WTC11 (cell line): ENCODE data around the gene CCND3. TPM values are rescaled to one million over a fixed set of nuclear protein-coding genes. Genes with fewer than 3 reads are reported as not detected.

Source experiments
- ATAC-seq: fragments of 200-7000 bp; cut with Tn5 transposase; 2 replicates; pipeline ENCODE4 v1.10.0; 2021; ENCODE audit warnings: mild to moderate bottlenecking, moderate library complexity
- CTCF ChIA-PET: fragments of 300-600 bp; sonication (Branson Sonifier 250); formaldehyde crosslinking; loops from one replicate; lab custom pipeline; 2021; ENCODE audit warnings: antibody characterized with exemption; lab: Charles Lee
- POLR2A ChIA-PET: fragments of 350-600 bp; sonication (Branson Sonifier 250); formaldehyde crosslinking; loops from one replicate; lab custom pipeline; 2021; ENCODE audit warnings: antibody characterized with exemption; lab: Charles Lee
- DNase-seq: peaks from one replicate; pipeline ENCODE4 v3.0.0; 2021; ENCODE audit warnings: low spot score
- H3K27ac Mint-ChIP-seq: 2 replicates; pipeline ENCODE4 v1.8.0; 2021; ENCODE audit warnings: mixed read lengths
- H3K27me3 Mint-ChIP-seq: 2 replicates; pipeline ENCODE4 v1.8.0; 2021; ENCODE audit warnings: low read depth, mild to moderate bottlenecking, moderate library complexity, mixed read lengths
- H3K36me3 Mint-ChIP-seq: 2 replicates; pipeline ENCODE4 v1.8.0; 2021; ENCODE audit warnings: mixed read lengths
- H3K4me1 Mint-ChIP-seq: 2 replicates; pipeline ENCODE4 v1.8.0; 2022; ENCODE audit warnings: mixed read lengths
- H3K4me3 Mint-ChIP-seq: 2 replicates; pipeline ENCODE4 v1.8.0; 2021; ENCODE audit warnings: mild to moderate bottlenecking, moderate library complexity, mixed read lengths
- H3K9me3 Mint-ChIP-seq: 2 replicates; pipeline ENCODE4 v1.8.0; 2021; ENCODE audit warnings: mixed read lengths
- ATF3 ChIP-seq: sonication (generic); formaldehyde crosslinking; conservative IDR thresholded peaks from 2 replicates; pipeline ENCODE4 v1.8.1; 2022; ENCODE audit warnings: mild to moderate bottlenecking, missing genetic modification reagents
- E2F5 ChIP-seq: sonication (generic); formaldehyde crosslinking; IDR thresholded peaks from 2 replicates; pipeline ENCODE4 v1.8.1; 2022; ENCODE audit warnings: mild to moderate bottlenecking, moderate library complexity, missing genetic modification reagents
- ERG ChIP-seq: fragments of 250-450 bp; sonication (Bioruptor Pico); IDR thresholded peaks from 2 replicates; pipeline ENCODE4 v1.8.0; 2021; ENCODE audit warnings: mild to moderate bottlenecking
- FOXJ3 ChIP-seq: sonication (generic); formaldehyde crosslinking; IDR thresholded peaks from 2 replicates; pipeline ENCODE4 v1.9.0; 2021; ENCODE audit warnings: missing genetic modification reagents, mild to moderate bottlenecking, borderline replicate concordance
- FOXK1 ChIP-seq: sonication (generic); formaldehyde crosslinking; IDR thresholded peaks from 2 replicates; pipeline ENCODE4 v1.8.0; 2022; ENCODE audit warnings: mild to moderate bottlenecking, moderate library complexity, missing genetic modification reagents
- FOXP4 ChIP-seq: sonication (generic); formaldehyde crosslinking; IDR thresholded peaks from 2 replicates; pipeline ENCODE4 v1.8.0; 2022; ENCODE audit warnings: mild to moderate bottlenecking, missing genetic modification reagents
- GRHL2 ChIP-seq: fragments of 250-450 bp; sonication (Bioruptor Pico); IDR thresholded peaks from 2 replicates; pipeline ENCODE4 v1.8.0; 2022; ENCODE audit warnings: mild to moderate bottlenecking, moderate library complexity; ENCODE audit not compliant: insufficient replicate concordance, severe bottlenecking
- GTF2I ChIP-seq: fragments of 250-450 bp; sonication (Bioruptor Pico); conservative IDR thresholded peaks from 2 replicates; pipeline ENCODE4 v1.4.0; 2021; ENCODE audit warnings: mild to moderate bottlenecking
- MXD4 ChIP-seq: fragments of 250-450 bp; sonication (Bioruptor Pico); IDR thresholded peaks from 2 replicates; pipeline ENCODE4 v1.8.0; 2021; ENCODE audit warnings: mild to moderate bottlenecking, moderate library complexity, borderline replicate concordance
- NFYB ChIP-seq: sonication (generic); formaldehyde crosslinking; conservative IDR thresholded peaks from 2 replicates; pipeline ENCODE4 v1.8.0; 2022; ENCODE audit warnings: low read depth, missing genetic modification reagents
- NR1H2 ChIP-seq: sonication (generic); formaldehyde crosslinking; IDR thresholded peaks from 2 replicates; pipeline ENCODE4 v1.9.0; 2021; ENCODE audit warnings: mild to moderate bottlenecking, moderate library complexity, missing genetic modification reagents
- TEAD1 ChIP-seq: sonication (generic); formaldehyde crosslinking; IDR thresholded peaks from 2 replicates; pipeline ENCODE4 v1.8.0; 2022; ENCODE audit warnings: mild to moderate bottlenecking, missing genetic modification reagents
- TP53 ChIP-seq: sonication (generic); formaldehyde crosslinking; IDR thresholded peaks from 2 replicates; pipeline ENCODE4 v1.8.1; 2023; ENCODE audit warnings: mild to moderate bottlenecking, missing genetic modification reagents
- USF1 ChIP-seq: sonication (generic); formaldehyde crosslinking; IDR thresholded peaks from 2 replicates; pipeline ENCODE4 v1.8.0; 2022; ENCODE audit warnings: mild to moderate bottlenecking, missing genetic modification reagents
- ZBTB21 ChIP-seq: sonication (generic); formaldehyde crosslinking; IDR thresholded peaks from 2 replicates; pipeline ENCODE4 v1.8.1; 2023; ENCODE audit warnings: mild to moderate bottlenecking, missing genetic modification reagents, borderline replicate concordance
- ZMAT4 ChIP-seq: fragments of 250-450 bp; sonication (Bioruptor Pico); IDR thresholded peaks from 2 replicates; pipeline ENCODE4 v1.9.0; 2021; ENCODE audit warnings: mild to moderate bottlenecking
- ZNF263 ChIP-seq: sonication (generic); formaldehyde crosslinking; IDR thresholded peaks from 2 replicates; pipeline ENCODE4 v1.8.1; 2022; ENCODE audit warnings: low read depth, mild to moderate bottlenecking, moderate library complexity, missing genetic modification reagents
- ZNF281 ChIP-seq: sonication (generic); formaldehyde crosslinking; IDR thresholded peaks from 2 replicates; pipeline ENCODE4 v1.8.0; 2023; ENCODE audit warnings: mild to moderate bottlenecking, missing genetic modification reagents
- ZNF671 ChIP-seq: fragments of 250-450 bp; sonication (Bioruptor Pico); IDR thresholded peaks from 2 replicates; pipeline ENCODE4 v1.8.0; 2021; ENCODE audit warnings: mild to moderate bottlenecking
- total RNA-seq: library from RNA; stranded (reverse); gene quantifications from 3 replicates; pipeline ENCODE4 v1.2.3, GENCODE V29; 2021

Gene CCND3
- total RNA-seq, 1 experiment from 2014 or later: 33.6 TPM

- ATAC-seq (no peak), DNase-seq (no peak)
- POLR2A ChIA-PET: no interaction called here
- Mint-ChIP-seq H3K27ac (no peak overlapping the region), H3K36me3 (peaks cover 19% of the 10 kb centered on the region), H3K27me3 (no peaks in the 10 kb centered on the region), H3K4me3 (no peak overlapping the region), H3K9me3 (no peaks in the 10 kb centered on the region)
- CTCF ChIA-PET: no interaction called here
- no peak for TF ChIP-seq TEAD1 (CRISPR knock-in tag)
- no peak for TF ChIP-seq ZMAT4
- no peak for TF ChIP-seq USF1 (CRISPR knock-in tag)
- no peak for TF ChIP-seq FOXJ3 (CRISPR knock-in tag)
- TF ChIP-seq FOXP4 (CRISPR knock-in tag): no peak
- no peak for TF ChIP-seq ZBTB21 (CRISPR knock-in tag)
- TF ChIP-seq ZNF263 (CRISPR knock-in tag): no peak
- no peak for TF ChIP-seq MXD4 (CRISPR knock-in tag)
- TF ChIP-seq NR1H2 (CRISPR knock-in tag): no peak
- no peak for TF ChIP-seq ZNF671 (CRISPR knock-in tag)
- no peak for TF ChIP-seq NFYB (CRISPR knock-in tag)
- no peak for TF ChIP-seq GRHL2 (CRISPR knock-in tag)
- no peak for TF ChIP-seq ERG
- no peak for TF ChIP-seq ZNF281 (CRISPR knock-in tag)
- no peak for TF ChIP-seq ATF3 (CRISPR knock-in tag)
- TF ChIP-seq GTF2I (CRISPR knock-in tag): no peak
- no peak for TF ChIP-seq TP53
- no peak for TF ChIP-seq E2F5 (CRISPR knock-in tag)
- no peak for TF ChIP-seq FOXK1 (CRISPR knock-in tag)
- TF ChIP-seq, all 79 proteins: peak for 0
- H3K4me1 Mint-ChIP-seq: peaks cover 4% of the 10 kb centered on the region
These were observed 26.6 kb downstream of the CCND3 start for GRCh38 chr6:41914869-41915530.
